ENCODE measurements around the gene SPARC.

DNA sequence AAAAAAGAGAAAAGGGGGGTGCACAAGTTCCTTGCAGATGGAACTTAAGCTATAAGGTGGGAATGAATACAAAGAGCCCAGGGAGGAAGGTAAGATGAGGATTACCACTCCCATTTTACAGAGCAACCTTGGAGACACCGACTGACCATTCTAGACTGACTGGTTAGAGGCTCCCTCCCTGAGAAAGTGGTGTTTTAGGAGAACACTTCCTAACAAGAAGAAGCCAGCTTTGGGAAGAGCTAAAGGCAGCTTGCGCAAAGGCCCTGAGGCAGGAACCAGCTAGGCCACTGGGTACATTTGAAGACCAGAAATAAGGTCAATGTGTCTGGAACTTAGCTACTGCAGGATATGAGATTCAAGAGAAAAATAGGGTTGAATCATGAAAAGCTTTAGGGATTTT is 38.6 kb downstream of the SPARC start:
- TF ChIP-seq, protein P1, sequence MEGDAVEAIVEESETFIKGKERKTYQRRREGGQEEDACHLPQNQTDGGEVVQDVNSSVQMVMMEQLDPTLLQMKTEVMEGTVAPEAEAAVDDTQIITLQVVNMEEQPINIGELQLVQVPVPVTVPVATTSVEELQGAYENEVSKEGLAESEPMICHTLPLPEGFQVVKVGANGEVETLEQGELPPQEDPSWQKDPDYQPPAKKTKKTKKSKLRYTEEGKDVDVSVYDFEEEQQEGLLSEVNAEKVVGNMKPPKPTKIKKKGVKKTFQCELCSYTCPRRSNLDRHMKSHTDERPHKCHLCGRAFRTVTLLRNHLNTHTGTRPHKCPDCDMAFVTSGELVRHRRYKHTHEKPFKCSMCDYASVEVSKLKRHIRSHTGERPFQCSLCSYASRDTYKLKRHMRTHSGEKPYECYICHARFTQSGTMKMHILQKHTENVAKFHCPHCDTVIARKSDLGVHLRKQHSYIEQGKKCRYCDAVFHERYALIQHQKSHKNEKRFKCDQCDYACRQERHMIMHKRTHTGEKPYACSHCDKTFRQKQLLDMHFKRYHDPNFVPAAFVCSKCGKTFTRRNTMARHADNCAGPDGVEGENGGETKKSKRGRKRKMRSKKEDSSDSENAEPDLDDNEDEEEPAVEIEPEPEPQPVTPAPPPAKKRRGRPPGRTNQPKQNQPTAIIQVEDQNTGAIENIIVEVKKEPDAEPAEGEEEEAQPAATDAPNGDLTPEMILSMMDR (conservative IDR thresholded peaks at IDR 0.05; ENCODE audit: low read length), result no peak
- no peak for TF ChIP-seq EZH2phosphoT487 (IDR thresholded peaks at IDR 0.05; ENCODE audit: borderline replicate concordance)

Measured in Loucy (cell line).